ENCODE measurements around the gene IFI27. TPM values are rescaled to one million over a fixed set of nuclear protein-coding genes. Genes with fewer than 3 reads are reported as not detected.

The IFI27 gene
- total and polyA plus RNA-seq, 2 of the 8 experiments (the other 6 are each of a cell fraction or from before 2014, with no cell fraction given): 0.76 to 2.2 TPM

GRCh38 chr14:94126800-94127199, 16.3 kb downstream of the IFI27 start:
- 92% methylated on average over 5 of the region's 5 CpGs; no CpG with 5 or more reads in 1 of the 2 experiments for WGBS, 2 experiments (ENCODE audit: extremely low coverage in 1 of 2, insufficient coverage in 1 of 2, insufficient read length in 1 of 2, insufficient replicate concordance in 2 of 2, low coverage in 1 of 2, low lambda C conversion rate in 2 of 2, missing lambda C conversion rate in 1 of 2)
- Histone ChIP-seq H2AK5ac (ENCODE audit: low read depth, low read length) (no peak overlapping the region), H3K27me3 (replicated peaks in 1 of 4; ENCODE audit: control insufficient read depth in 3 of 4, extremely low read depth in 1 of 4, insufficient read depth in 3 of 4, low read length in 3 of 4) (no peaks in the 10 kb centered on the region; a peak in 2 of 7 replicates), H3K4me2 (ENCODE audit: insufficient read depth in 1 of 2, low read depth in 2 of 2, low read length in 2 of 2) (no peak overlapping the region), H3K23me2 (ENCODE audit: low read depth, low read length) (peaks cover 9% of the 10 kb centered on the region; the same call in 1 of the 2 replicates), H2BK20ac (ENCODE audit: low read length) (no peak overlapping the region), H2BK120ac (replicated peaks; ENCODE audit: low read depth, low read length) (no peak overlapping the region), H3K14ac (ENCODE audit: insufficient read length) (no peak overlapping the region), H4K20me1 (replicated peaks in 1 of 2; ENCODE audit: control insufficient read depth in 1 of 2, insufficient read depth in 2 of 2, low read length in 2 of 2) (no peaks in the 10 kb centered on the region), H3K4ac (replicated peaks; ENCODE audit: insufficient read length, low read depth, low read length) (no peak overlapping the region), H3K4me3 (ENCODE audit: extremely low read depth in 1 of 4, insufficient read depth in 2 of 4, low read depth in 3 of 4, low read length in 4 of 4) (no peak overlapping the region), H3K56ac (replicated peaks; ENCODE audit: insufficient read length, low read depth, low read length) (no peak overlapping the region), H3K27ac (ENCODE audit: low read depth, low read length) (no peak overlapping the region), H3K9me3 (ENCODE audit: insufficient read depth in 2 of 2, low read depth in 1 of 2, low read length in 1 of 2) (no peaks in the 10 kb centered on the region), H3K79me1 (ENCODE audit: low read depth, low read length) (no peaks in the 10 kb centered on the region), H3K79me2 (ENCODE audit: control insufficient read depth in 1 of 2, insufficient read depth in 2 of 2, low read length in 2 of 2) (no peaks in the 10 kb centered on the region), H2BK12ac (ENCODE audit: low read depth, low read length) (no peak overlapping the region), H3K9ac (replicated peaks in 1 of 4; ENCODE audit: extremely low read depth in 1 of 4, low read depth in 3 of 4, low read length in 3 of 4) (no peak overlapping the region), H3K18ac (ENCODE audit: extremely low read depth, low read length) (no peak overlapping the region), H2AFZ (ENCODE audit: low read length) (no peak overlapping the region), H3K36me3 (ENCODE audit: control insufficient read depth in 2 of 4, insufficient read depth in 4 of 4, low read length in 3 of 4) (no peaks in the 10 kb centered on the region), H4K5ac (ENCODE audit: insufficient read length, low read depth, low read length) (no peak overlapping the region), H2BK5ac (ENCODE audit: low read depth, low read length) (no peak overlapping the region), H4K91ac (replicated peaks; ENCODE audit: insufficient read length, low read length) (no peak overlapping the region), H3K4me1 (replicated peaks in 1 of 4; ENCODE audit: control insufficient read depth in 3 of 4, insufficient read depth in 4 of 4, low read length in 3 of 4) (peaks cover 0 to 4% (median 2%) of the 10 kb centered on the region in 4 experiments; a peak in 3 of 7 replicates), H3K23ac (ENCODE audit: insufficient read length) (no peak overlapping the region), H4K8ac (ENCODE audit: extremely low read depth, insufficient read depth, low read length) (no peak overlapping the region), H2BK15ac (ENCODE audit: low read length) (no peak overlapping the region)
- CTCF ChIA-PET (ENCODE audit: partially characterized antibody): interaction anchor here (0.6 kb wide), 1 partner anchor 963 kb away, joined by 4 read pairs; no protein-coding TSS in a partner anchor
- DNase-seq (ENCODE audit: low read depth in 1 of 2, low spot score in 2 of 2) (peak in 1 of 2 experiments; percentile 23), FAIRE-seq (no peak)
- POLR2A ChIA-PET (ENCODE audit: partially characterized antibody): no interaction called here
- no peak for TF ChIP-seq RAD21 (IDR thresholded peaks at IDR 0.05 in 1 of 2, conservative IDR thresholded peaks at IDR 0.05 in 1 of 2; ENCODE audit: low read depth in 2 of 2, low read length in 2 of 2)
- TF ChIP-seq POU5F1 (IDR thresholded peaks at IDR 0.05; ENCODE audit: low read depth, low read length): no peak
- TF ChIP-seq CREB1 (IDR thresholded peaks at IDR 0.05): no peak
- TF ChIP-seq PHF8 (conservative IDR thresholded peaks at IDR 0.05; ENCODE audit: low read depth, low read length): no peak
- no peak for TF ChIP-seq TEAD4 (IDR thresholded peaks at IDR 0.05; ENCODE audit: low read depth, low read length)
- no peak for TF ChIP-seq JUN (IDR thresholded peaks at IDR 0.05; ENCODE audit: low read depth, low read length)
- TF ChIP-seq SIN3A (conservative IDR thresholded peaks at IDR 0.05 in 1 of 2, IDR thresholded peaks at IDR 0.05 in 1 of 2; ENCODE audit: low read depth in 1 of 2, low read length in 2 of 2): no peak
- no peak for TF ChIP-seq POLR2AphosphoS5 (IDR thresholded peaks at IDR 0.05; ENCODE audit: low read depth, low read length)
- TF ChIP-seq E2F6 (IDR thresholded peaks at IDR 0.05): no peak
- no peak for TF ChIP-seq RBBP5 (IDR thresholded peaks at IDR 0.05; ENCODE audit: borderline replicate concordance, low read depth, low read length)
- no peak for TF ChIP-seq TAF1 (IDR thresholded peaks at IDR 0.05; ENCODE audit: low read depth, low read length)
- no peak for TF ChIP-seq CHD2 (IDR thresholded peaks at IDR 0.05; ENCODE audit: low read length)
- no peak for TF ChIP-seq KDM4A (IDR thresholded peaks at IDR 0.05; ENCODE audit: low read depth, low read length, severe bottlenecking)
- TF ChIP-seq RFX5 (IDR thresholded peaks at IDR 0.05; ENCODE audit: borderline replicate concordance, low read depth, low read length): no peak
